ENCODE data around the gene PRKAG1. TPM values are rescaled to one million over a fixed set of nuclear protein-coding genes. Genes with fewer than 3 reads are reported as not detected.
A peak's percentile ranks its signal among the peaks of the same experiment; 100 is the strongest.

Gene PRKAG1
- total and polyA plus RNA-seq, 9 donors: 53.8 to 72.0 (median 60.3) TPM

DNA sequence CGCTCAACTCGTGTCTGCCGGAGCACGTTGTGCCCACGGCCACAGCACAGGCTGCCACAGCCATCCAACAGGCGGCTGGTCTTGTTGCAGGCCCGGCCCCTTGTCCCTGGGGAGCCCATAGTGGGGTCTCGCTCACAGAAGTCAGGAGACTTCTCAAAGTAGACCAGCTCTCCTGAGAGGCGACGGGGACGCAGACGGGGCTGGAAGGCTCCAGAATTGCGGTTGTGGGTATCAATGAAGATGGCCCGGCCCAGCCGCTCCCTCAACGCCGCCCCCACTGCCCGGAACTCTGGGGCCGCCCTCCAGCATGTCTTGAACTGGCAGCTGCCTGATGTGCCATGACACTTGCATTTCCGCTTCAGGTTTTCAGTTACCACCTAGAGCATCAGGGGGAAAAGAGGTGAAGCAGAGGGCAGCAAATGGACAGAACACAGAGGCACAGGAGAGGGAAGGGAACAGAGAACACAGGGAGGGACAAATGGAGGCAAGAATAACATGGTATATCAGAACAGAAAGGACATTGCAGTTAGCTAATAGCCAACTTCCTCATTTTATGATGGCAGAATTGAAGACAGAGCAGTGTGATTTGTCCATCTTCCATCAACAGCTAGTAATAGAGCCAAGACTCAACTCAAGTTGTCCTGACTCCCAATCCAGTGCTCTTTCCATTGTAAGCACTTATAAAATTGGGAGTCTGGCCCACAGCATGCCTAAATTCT is 52.2 kb downstream of the PRKAG1 start:
- WGBS (ENCODE audit: insufficient coverage): 30% methylated on average over 20 of the region's 20 CpGs
- Histone ChIP-seq H3K36me3 (ENCODE audit: control insufficient read depth, insufficient read depth, low read length) (no peaks in the 10 kb centered on the region), H3K9me3 (replicated peaks; ENCODE audit: control insufficient read depth, low read depth, low read length) (no peaks in the 10 kb centered on the region), H3K27ac (ENCODE audit: low read length) (no peak overlapping the region), H3K4me1 (ENCODE audit: control insufficient read depth, insufficient read depth, low read length) (peaks cover 26% of the 10 kb centered on the region), H3K4me3 (ENCODE audit: low read length) (no peak overlapping the region), H3K27me3 (ENCODE audit: control insufficient read depth, insufficient read depth, low read length) (peaks cover 52% of the 10 kb centered on the region)
- DNase-seq: no peak

DNA sequence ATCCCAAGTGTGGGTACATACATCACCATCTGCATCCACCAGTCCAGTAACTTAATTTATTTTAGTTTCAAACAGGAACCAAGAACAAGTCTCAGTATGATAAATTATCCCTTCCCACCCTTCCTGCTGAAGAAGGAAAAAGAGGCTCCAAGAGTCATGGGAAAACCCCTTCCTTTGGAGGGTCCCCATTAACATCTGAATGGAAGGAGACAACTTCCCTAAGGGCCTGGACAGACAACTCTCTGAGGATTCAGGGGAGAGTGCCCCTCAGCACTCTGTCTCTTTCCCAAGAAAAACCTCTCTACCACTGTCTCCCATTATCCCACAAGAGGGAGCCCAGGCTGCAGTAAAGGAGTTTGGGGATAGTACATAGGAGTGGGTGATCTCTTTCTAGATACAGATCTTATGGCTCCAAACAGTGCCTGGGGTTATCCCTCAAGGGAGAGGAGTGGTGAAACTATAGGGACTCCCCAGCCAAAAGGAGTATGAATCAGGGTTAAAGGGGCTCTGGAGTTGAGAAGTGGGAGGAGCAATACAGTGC is 53.2 kb downstream of the PRKAG1 start:
- no peaks in the 10 kb centered on the region for H3K9me3 ChIP-seq (replicated peaks; ENCODE audit: control insufficient read depth, low read depth, low read length)
- peaks cover 46% of the 10 kb centered on the region for H3K27me3 ChIP-seq (ENCODE audit: control insufficient read depth, insufficient read depth, low read length)
- H3K36me3 ChIP-seq (ENCODE audit: control insufficient read depth, insufficient read depth, low read length): no peaks in the 10 kb centered on the region
- peaks cover 17% of the 10 kb centered on the region for H3K4me1 ChIP-seq (ENCODE audit: control insufficient read depth, insufficient read depth, low read length)
- DNase-seq: no peak
- H3K4me3 ChIP-seq (ENCODE audit: low read length): no peak overlapping the region
- no peak overlapping the region for H3K27ac ChIP-seq (ENCODE audit: low read length)

DNA sequence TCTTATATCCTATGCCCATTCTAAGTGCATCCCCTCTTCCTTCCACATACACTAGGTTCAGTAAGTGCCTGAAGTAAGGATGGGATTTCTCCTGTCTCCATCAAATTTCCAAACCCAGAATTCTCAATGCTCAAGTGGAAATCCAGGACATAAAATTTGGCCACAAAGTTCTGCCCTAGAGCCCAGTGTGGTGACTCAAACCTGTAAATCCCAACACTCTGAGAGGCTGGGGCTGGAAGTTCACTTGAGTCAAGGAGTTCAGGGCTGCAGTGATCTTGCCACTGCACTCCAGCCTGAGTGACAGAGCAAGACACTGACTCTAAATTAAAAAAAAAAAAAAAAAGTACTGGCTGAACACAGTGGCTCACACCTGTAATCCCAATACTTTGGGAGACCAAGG is 56.8 kb downstream of the PRKAG1 start:
- no peak for DNase-seq
- Histone ChIP-seq H3K27ac (ENCODE audit: low read length) (no peak overlapping the region), H3K9me3 (replicated peaks; ENCODE audit: control insufficient read depth, low read depth, low read length) (no peaks in the 10 kb centered on the region), H3K36me3 (ENCODE audit: control insufficient read depth, insufficient read depth, low read length) (no peaks in the 10 kb centered on the region), H3K27me3 (ENCODE audit: control insufficient read depth, insufficient read depth, low read length) (peaks cover 16% of the 10 kb centered on the region), H3K4me1 (ENCODE audit: control insufficient read depth, insufficient read depth, low read length) (peaks cover 8% of the 10 kb centered on the region), H3K4me3 (ENCODE audit: low read length) (no peak overlapping the region)

DNA sequence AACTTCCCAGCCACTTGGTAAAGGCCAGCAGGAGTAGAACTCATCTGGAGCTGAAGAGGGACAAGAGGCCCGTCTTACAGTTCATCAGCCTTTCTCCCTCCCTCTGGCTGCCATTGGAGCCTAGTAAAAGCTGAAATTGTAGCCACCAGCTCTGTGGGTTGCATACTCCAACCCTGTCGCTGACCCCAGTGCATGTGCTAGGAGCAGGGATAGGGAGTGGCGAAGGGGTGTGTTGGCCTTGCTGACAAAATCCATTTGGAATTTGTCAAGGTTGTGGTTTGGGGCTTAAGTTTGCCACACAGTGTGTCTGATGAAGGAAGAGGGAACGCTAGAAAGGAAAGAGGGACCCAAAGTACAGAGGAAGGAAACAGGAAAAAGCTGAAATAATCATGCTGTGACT is 57.2 kb downstream of the PRKAG1 start:
- Histone ChIP-seq H3K4me3 (ENCODE audit: low read length) (no peak overlapping the region), H3K9me3 (replicated peaks; ENCODE audit: control insufficient read depth, low read depth, low read length) (no peaks in the 10 kb centered on the region), H3K36me3 (ENCODE audit: control insufficient read depth, insufficient read depth, low read length) (no peaks in the 10 kb centered on the region), H3K27ac (ENCODE audit: low read length) (no peak overlapping the region), H3K27me3 (ENCODE audit: control insufficient read depth, insufficient read depth, low read length) (peaks cover 13% of the 10 kb centered on the region), H3K4me1 (ENCODE audit: control insufficient read depth, insufficient read depth, low read length) (peaks cover 7% of the 10 kb centered on the region)
- no peak for DNase-seq
- 34% methylated on average over 4 of the region's 4 CpGs for WGBS (ENCODE audit: insufficient coverage)

DNA sequence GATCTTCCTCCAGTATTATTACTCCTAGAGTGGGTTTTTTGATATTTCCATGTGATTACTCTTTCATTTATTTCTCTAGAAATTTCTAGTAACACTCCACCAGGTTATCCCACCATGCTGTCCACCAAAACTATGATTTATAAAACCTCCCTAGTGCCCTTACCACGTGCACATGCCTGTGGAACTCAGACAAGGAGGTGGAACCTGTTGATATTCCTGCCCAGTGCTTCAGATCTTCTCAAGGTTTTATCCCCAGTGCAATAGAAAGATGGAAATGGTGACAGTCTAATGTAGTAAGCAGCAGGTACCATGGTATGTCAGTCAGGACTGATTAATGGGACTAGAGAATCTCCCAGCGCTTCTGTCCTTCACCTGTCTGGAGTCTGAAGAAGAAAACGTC is 57.7 kb downstream of the PRKAG1 start:
- no peaks in the 10 kb centered on the region for H3K9me3 ChIP-seq (replicated peaks; ENCODE audit: control insufficient read depth, low read depth, low read length)
- 83% methylated on average over 1 of the region's 3 CpGs for WGBS (ENCODE audit: insufficient coverage)
- DNase-seq: no peak
- H3K27me3 ChIP-seq (ENCODE audit: control insufficient read depth, insufficient read depth, low read length): peaks cover 8% of the 10 kb centered on the region
- H3K27ac ChIP-seq (ENCODE audit: low read length): no peak overlapping the region
- H3K4me1 ChIP-seq (ENCODE audit: control insufficient read depth, insufficient read depth, low read length): peaks cover 8% of the 10 kb centered on the region
- no peak overlapping the region for H3K4me3 ChIP-seq (ENCODE audit: low read length)
- H3K36me3 ChIP-seq (ENCODE audit: control insufficient read depth, insufficient read depth, low read length): no peaks in the 10 kb centered on the region

DNA sequence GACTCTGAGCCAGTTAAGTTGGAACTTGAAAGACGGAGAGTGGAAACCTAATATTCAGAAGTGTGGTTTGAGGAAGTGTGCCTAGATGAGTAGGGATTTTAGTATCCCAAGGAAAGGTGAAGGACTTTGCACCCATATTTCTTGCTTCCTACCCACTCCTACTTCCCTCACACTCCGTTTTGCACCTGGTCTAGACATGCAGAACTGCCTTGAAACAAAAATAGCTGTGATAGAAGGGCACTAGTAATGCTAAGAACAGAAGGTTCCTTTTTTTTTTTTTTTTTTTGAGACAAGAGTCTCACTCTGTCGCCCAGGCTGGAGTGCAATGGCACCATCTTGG is 60.6 kb downstream of the PRKAG1 start:
- H3K27me3 ChIP-seq (ENCODE audit: control insufficient read depth, insufficient read depth, low read length): peaks cover 4% of the 10 kb centered on the region
- peaks cover 14% of the 10 kb centered on the region for H3K4me1 ChIP-seq (ENCODE audit: control insufficient read depth, insufficient read depth, low read length)
- peak overlapping the region; percentile 96 for H3K27ac ChIP-seq (ENCODE audit: low read length)
- H3K36me3 ChIP-seq (ENCODE audit: control insufficient read depth, insufficient read depth, low read length): peaks cover under 1% of the 10 kb centered on the region
- DNase-seq: no peak
- no peaks in the 10 kb centered on the region for H3K9me3 ChIP-seq (replicated peaks; ENCODE audit: control insufficient read depth, low read depth, low read length)
- WGBS (ENCODE audit: insufficient coverage): no CpG with 5 or more reads among the region's 3 CpGs
- H3K4me3 ChIP-seq (ENCODE audit: low read length): peak overlapping the region; percentile 100

DNA sequence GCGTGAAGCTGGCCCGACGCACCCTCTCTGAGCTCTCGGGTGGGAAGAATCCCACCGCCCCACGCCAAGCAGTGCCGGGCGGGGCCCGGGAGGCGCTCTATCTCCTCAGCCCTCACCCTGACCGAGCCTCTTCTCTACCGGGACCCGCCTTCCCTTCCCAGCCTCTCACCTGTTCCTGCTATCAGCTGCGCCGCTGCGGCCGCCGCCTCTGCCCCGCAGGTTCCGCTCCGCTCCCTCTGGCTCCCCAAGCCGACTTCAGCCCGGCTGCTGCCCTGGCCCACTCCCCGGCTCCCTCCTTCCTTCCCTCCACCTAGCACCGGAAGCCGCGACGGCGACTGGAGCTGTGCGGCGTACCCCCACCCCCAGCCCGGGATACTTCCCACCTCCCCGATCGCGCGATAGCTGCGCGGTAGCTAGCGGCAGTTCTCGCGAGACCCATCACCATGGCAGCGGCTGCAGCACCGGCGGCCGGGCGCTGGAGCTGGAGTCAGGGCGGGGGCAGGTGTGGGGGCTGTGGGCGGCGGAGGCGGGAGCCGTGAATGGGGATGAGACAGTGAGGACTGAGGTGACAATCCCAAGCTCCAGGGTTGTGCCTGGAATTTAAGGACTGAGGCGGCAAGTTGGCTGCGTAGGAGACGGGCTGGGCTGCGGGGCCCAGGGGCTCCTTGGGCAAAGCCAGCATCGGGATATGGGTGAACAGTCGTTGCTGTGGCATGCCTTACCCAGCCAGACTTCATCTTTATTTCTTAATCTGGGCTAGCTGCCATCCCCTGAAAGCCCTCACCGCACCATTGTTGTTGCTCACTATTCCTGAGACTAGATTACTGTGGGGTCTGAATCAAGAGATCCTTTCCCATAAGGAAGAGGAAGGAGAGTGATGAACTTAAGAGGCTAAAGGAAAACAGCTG is 61.2 kb downstream of the PRKAG1 start, which contains the start of gene ARF3:
Gene ARF3, minus strand, starts transcription at position 347 of the 908 bp plus-strand sequence. CDS start 16,392 bp downstream, outside the sequence.
- peaks cover 4% of the 10 kb centered on the region for H3K27me3 ChIP-seq (ENCODE audit: control insufficient read depth, insufficient read depth, low read length)
- DNase-seq: peak; percentile 97
- peaks cover 14% of the 10 kb centered on the region for H3K4me1 ChIP-seq (ENCODE audit: control insufficient read depth, insufficient read depth, low read length)
- no peaks in the 10 kb centered on the region for H3K9me3 ChIP-seq (replicated peaks; ENCODE audit: control insufficient read depth, low read depth, low read length)
- WGBS (ENCODE audit: insufficient coverage): 0% methylated on average over 38 of the region's 58 CpGs
- peak within 1 kb of the TSS; percentile 100 for H3K4me3 ChIP-seq (ENCODE audit: low read length)
- peak within 1 kb of the TSS; percentile 96 for H3K27ac ChIP-seq (ENCODE audit: low read length)
- H3K36me3 ChIP-seq (ENCODE audit: control insufficient read depth, insufficient read depth, low read length): peaks cover 7% of the 10 kb centered on the region

DNA sequence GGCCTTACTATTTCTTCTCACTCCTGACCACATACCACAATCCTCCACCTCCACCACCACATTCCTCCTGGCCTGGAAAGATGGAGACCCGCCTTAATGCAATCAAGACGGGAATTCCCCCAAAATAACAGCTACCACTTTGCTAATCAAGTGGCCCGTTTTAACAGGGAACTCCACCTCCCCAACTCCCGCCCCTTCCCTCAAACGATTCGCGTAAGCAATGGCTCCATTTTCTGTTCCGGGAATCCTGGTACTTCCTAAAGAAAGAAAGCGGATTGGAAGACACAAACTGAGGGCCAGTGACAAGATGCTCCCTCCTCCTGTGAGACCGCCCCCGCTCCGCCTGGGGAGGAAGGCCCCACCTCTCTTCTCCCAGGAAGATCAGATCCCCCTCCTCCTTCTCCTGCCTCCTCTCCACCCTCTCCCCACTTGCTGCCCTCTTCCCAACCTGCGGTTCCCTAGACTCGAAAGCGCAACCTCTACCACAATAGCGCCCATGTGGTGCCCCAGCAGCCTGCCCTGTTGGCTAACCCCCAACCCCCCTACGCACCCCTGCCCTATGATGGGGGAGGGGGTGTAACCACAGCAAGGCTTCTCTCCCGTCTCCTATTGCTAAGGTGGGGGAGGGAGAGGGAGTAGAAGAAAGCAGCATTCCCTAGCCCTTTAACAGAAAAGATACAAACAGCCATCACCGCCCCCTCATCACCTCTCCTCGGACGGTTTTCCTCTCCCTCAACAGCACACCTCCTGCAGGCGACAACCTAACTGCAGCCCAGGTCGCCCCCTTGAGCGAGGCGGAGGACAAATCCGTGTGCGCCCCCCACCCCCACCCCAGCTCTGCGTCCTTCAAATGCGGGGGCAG is 62.1 kb downstream of the PRKAG1 start:
- no peaks in the 10 kb centered on the region for H3K9me3 ChIP-seq (replicated peaks; ENCODE audit: control insufficient read depth, low read depth, low read length)
- peak overlapping the region; percentile 100 for H3K4me3 ChIP-seq (ENCODE audit: low read length)
- peak overlapping the region; percentile 96 for H3K27ac ChIP-seq (ENCODE audit: low read length)
- peak; percentile 99 for DNase-seq
- WGBS (ENCODE audit: insufficient coverage): 0% methylated on average over 16 of the region's 29 CpGs
- H3K36me3 ChIP-seq (ENCODE audit: control insufficient read depth, insufficient read depth, low read length): peaks cover 10% of the 10 kb centered on the region
- H3K27me3 ChIP-seq (ENCODE audit: control insufficient read depth, insufficient read depth, low read length): peaks cover 4% of the 10 kb centered on the region
- H3K4me1 ChIP-seq (ENCODE audit: control insufficient read depth, insufficient read depth, low read length): peaks cover 14% of the 10 kb centered on the region

DNA sequence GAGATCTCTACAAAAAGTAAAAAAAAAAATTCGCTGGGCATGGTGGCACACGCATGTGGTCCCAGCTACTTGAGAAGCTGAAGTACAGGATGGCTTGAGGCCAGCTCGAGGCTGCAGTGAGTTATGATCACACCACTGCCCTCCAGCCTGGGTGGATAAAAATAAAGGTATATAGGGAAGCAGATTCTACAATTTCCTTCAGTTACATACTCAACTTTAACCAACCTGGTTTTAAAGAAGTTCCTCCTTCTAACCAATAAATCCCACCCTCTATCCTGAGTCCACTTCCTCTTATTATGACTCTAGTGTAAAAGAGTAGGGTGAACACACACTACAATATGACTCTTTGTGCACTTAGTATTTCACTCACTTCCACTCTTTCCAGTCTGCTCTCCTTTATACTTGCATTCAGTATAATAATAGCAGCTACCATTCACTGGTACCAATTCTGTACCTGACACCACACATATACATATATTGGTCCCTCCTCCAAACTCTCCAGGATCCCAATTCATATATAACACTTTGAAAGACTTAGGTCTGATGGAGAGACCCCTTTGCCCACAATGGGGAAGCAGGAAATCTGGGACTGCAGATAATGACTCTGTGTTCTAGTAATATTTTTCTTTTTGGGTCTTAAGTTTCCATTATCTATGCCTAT is 63.6 kb downstream of the PRKAG1 start:
- H3K27ac ChIP-seq (ENCODE audit: low read length): no peak overlapping the region
- WGBS (ENCODE audit: insufficient coverage): no CpG with 5 or more reads among the region's 3 CpGs
- no peak for DNase-seq

More for the DNA sequence above, 63.6 kb downstream of the PRKAG1 start:
- H3K9me3 ChIP-seq (replicated peaks; ENCODE audit: control insufficient read depth, low read depth, low read length): no peaks in the 10 kb centered on the region
- peaks cover 10% of the 10 kb centered on the region for H3K36me3 ChIP-seq (ENCODE audit: control insufficient read depth, insufficient read depth, low read length)
- no peak overlapping the region for H3K4me3 ChIP-seq (ENCODE audit: low read length)
- no peaks in the 10 kb centered on the region for H3K27me3 ChIP-seq (ENCODE audit: control insufficient read depth, insufficient read depth, low read length)
- peaks cover 14% of the 10 kb centered on the region for H3K4me1 ChIP-seq (ENCODE audit: control insufficient read depth, insufficient read depth, low read length)
